ENCODE data around the gene SLC39A11. TPM values are rescaled to one million over a fixed set of nuclear protein-coding genes. Genes with fewer than 3 reads are reported as not detected.

Gene SLC39A11
- polyA plus RNA-seq, 1 donor from 2014 or later, result 8.0 TPM

- no peaks in the 10 kb centered on the region for H3K9me3 ChIP-seq (ENCODE audit: low read length)
- no peaks in the 10 kb centered on the region for H4K20me1 ChIP-seq (ENCODE audit: insufficient read depth)
- H3K27ac ChIP-seq (ENCODE audit: low read length), result no peak overlapping the region
- H3K36me3 ChIP-seq (ENCODE audit: insufficient read depth, low read length), result no peaks in the 10 kb centered on the region
- TF ChIP-seq POLR2AphosphoS5 (IDR thresholded peaks at IDR 0.05) (no peak), CTCF (IDR thresholded peaks at IDR 0.05; ENCODE audit: poor library complexity, severe bottlenecking) (no peak), SMC3 (conservative IDR thresholded peaks at IDR 0.05; ENCODE audit: poor library complexity) (no peak), MXI1 (conservative IDR thresholded peaks at IDR 0.05; ENCODE audit: poor library complexity, severe bottlenecking) (no peak), RAD21 (conservative IDR thresholded peaks at IDR 0.05) (no peak), TAF1 (IDR thresholded peaks at IDR 0.05; ENCODE audit: low read depth) (no peak), EZH2 (IDR thresholded peaks at IDR 0.05; ENCODE audit: borderline replicate concordance, insufficient read depth, low read length, poor library complexity, severe bottlenecking) (no peak), EP300 (conservative IDR thresholded peaks at IDR 0.05; ENCODE audit: poor library complexity, severe bottlenecking) (no peak)
- TF ChIP-seq, protein P1, sequence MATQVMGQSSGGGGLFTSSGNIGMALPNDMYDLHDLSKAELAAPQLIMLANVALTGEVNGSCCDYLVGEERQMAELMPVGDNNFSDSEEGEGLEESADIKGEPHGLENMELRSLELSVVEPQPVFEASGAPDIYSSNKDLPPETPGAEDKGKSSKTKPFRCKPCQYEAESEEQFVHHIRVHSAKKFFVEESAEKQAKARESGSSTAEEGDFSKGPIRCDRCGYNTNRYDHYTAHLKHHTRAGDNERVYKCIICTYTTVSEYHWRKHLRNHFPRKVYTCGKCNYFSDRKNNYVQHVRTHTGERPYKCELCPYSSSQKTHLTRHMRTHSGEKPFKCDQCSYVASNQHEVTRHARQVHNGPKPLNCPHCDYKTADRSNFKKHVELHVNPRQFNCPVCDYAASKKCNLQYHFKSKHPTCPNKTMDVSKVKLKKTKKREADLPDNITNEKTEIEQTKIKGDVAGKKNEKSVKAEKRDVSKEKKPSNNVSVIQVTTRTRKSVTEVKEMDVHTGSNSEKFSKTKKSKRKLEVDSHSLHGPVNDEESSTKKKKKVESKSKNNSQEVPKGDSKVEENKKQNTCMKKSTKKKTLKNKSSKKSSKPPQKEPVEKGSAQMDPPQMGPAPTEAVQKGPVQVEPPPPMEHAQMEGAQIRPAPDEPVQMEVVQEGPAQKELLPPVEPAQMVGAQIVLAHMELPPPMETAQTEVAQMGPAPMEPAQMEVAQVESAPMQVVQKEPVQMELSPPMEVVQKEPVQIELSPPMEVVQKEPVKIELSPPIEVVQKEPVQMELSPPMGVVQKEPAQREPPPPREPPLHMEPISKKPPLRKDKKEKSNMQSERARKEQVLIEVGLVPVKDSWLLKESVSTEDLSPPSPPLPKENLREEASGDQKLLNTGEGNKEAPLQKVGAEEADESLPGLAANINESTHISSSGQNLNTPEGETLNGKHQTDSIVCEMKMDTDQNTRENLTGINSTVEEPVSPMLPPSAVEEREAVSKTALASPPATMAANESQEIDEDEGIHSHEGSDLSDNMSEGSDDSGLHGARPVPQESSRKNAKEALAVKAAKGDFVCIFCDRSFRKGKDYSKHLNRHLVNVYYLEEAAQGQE (IDR thresholded peaks at IDR 0.05; ENCODE audit: borderline replicate concordance), result no peak
- no peaks in the 10 kb centered on the region for H3F3A ChIP-seq (ENCODE audit: insufficient read depth, low read length, poor library complexity, severe bottlenecking)
- no peak overlapping the region for H3K9ac ChIP-seq (ENCODE audit: low read length)
- no peak overlapping the region for H3K4me3 ChIP-seq (ENCODE audit: low read length)
- no peaks in the 10 kb centered on the region for H3K9me2 ChIP-seq (ENCODE audit: insufficient read depth, low read length)
- H3K4me2 ChIP-seq (ENCODE audit: low read length), result no peak overlapping the region
- H3K79me2 ChIP-seq (replicated peaks; ENCODE audit: insufficient read depth, low read length), result no peaks in the 10 kb centered on the region
- no peak overlapping the region for H2AFZ ChIP-seq (ENCODE audit: low read depth, low read length)
- H3K27me3 ChIP-seq (ENCODE audit: insufficient read depth, low read depth, low read length), result no peaks in the 10 kb centered on the region
These were observed 152.0 kb downstream of the SLC39A11 start for GRCh38 chr17:72940496-72940895.

DNA sequence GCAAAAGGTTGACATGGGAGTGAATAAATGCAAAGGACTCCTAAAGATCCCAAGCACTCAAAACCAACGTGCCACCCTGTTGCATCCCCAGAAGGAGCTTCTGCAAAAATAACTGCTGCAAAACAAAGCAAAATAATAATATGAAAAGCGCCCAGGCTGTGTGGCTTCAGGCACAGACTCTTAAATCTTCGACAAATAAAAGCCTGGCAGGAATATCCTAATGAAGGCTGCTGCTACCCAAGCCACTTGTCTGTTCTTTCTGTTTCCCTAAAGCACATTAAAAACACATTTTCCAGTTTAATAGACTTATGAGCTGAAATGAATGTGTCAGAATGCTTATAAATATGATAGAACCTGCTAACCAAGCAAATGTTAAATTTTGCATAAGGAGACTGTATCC lies 154.0 kb downstream of the SLC39A11 start:
- H3K27ac ChIP-seq (ENCODE audit: low read length), result no peak overlapping the region
- H3F3A ChIP-seq (ENCODE audit: insufficient read depth, low read length, poor library complexity, severe bottlenecking), result no peaks in the 10 kb centered on the region

More for the DNA sequence above, 154.0 kb downstream of the SLC39A11 start:
- Histone ChIP-seq H3K79me2 (replicated peaks; ENCODE audit: insufficient read depth, low read length) (no peaks in the 10 kb centered on the region), H4K20me1 (ENCODE audit: insufficient read depth) (no peaks in the 10 kb centered on the region), H3K9ac (ENCODE audit: low read length) (no peak overlapping the region), H3K9me3 (ENCODE audit: low read length) (no peaks in the 10 kb centered on the region), H3K27me3 (ENCODE audit: insufficient read depth, low read depth, low read length) (no peaks in the 10 kb centered on the region), H3K36me3 (ENCODE audit: insufficient read depth, low read length) (no peaks in the 10 kb centered on the region), H3K9me2 (ENCODE audit: insufficient read depth, low read length) (no peaks in the 10 kb centered on the region), H2AFZ (ENCODE audit: low read depth, low read length) (no peak overlapping the region), H3K4me2 (ENCODE audit: low read length) (no peak overlapping the region), H3K4me3 (ENCODE audit: low read length) (no peak overlapping the region)
- TF ChIP-seq TAF1 (IDR thresholded peaks at IDR 0.05; ENCODE audit: low read depth), result no peak
- no peak for TF ChIP-seq CTCF (IDR thresholded peaks at IDR 0.05; ENCODE audit: poor library complexity, severe bottlenecking)
- TF ChIP-seq SMC3 (conservative IDR thresholded peaks at IDR 0.05; ENCODE audit: poor library complexity), result no peak
- TF ChIP-seq EP300 (conservative IDR thresholded peaks at IDR 0.05; ENCODE audit: poor library complexity, severe bottlenecking), result no peak
- TF ChIP-seq RAD21 (conservative IDR thresholded peaks at IDR 0.05), result no peak
- no peak for TF ChIP-seq POLR2AphosphoS5 (IDR thresholded peaks at IDR 0.05)
- TF ChIP-seq EZH2 (IDR thresholded peaks at IDR 0.05; ENCODE audit: borderline replicate concordance, insufficient read depth, low read length, poor library complexity, severe bottlenecking), result no peak
- TF ChIP-seq MXI1 (conservative IDR thresholded peaks at IDR 0.05; ENCODE audit: poor library complexity, severe bottlenecking), result no peak
- TF ChIP-seq, protein P1 (IDR thresholded peaks at IDR 0.05; ENCODE audit: borderline replicate concordance), result no peak
